Measurements from ENCODE around the gene ENTPD2. TPM values are rescaled to one million over a fixed set of nuclear protein-coding genes. Genes with fewer than 3 reads are reported as not detected.
"Not testable (repeated sequence)": the region's sequence is repeated elsewhere in the genome, so short reads cannot be mapped to it uniquely, and the experiment has no call there.

Gene ENTPD2
- total and polyA plus RNA-seq, 5 donors, result 0.92 to 2.9 (median 1.6) TPM

- Histone ChIP-seq H3K4me3 (ENCODE audit: low read length) (no peak overlapping the region), H3K27me3 (ENCODE audit: control insufficient read depth, insufficient read depth) (no peaks in the 10 kb centered on the region), H3K4me1 (ENCODE audit: control insufficient read depth, insufficient read depth, low read length) (no peaks in the 10 kb centered on the region), H3K9me3 (ENCODE audit: control insufficient read depth, low read length) (no peaks in the 10 kb centered on the region), H3K27ac (ENCODE audit: low read length) (no peak overlapping the region)
- DNase-seq (no peak), ATAC-seq (no peak)
- WGBS, result 94% methylated on average over 49 of the region's 49 CpGs
- intact Hi-C loops (cut with DNase I), result no loop called here
Observed at GRCh38 chr9:137009938-137010732, 43.7 kb downstream of the ENTPD2 start.

DNA sequence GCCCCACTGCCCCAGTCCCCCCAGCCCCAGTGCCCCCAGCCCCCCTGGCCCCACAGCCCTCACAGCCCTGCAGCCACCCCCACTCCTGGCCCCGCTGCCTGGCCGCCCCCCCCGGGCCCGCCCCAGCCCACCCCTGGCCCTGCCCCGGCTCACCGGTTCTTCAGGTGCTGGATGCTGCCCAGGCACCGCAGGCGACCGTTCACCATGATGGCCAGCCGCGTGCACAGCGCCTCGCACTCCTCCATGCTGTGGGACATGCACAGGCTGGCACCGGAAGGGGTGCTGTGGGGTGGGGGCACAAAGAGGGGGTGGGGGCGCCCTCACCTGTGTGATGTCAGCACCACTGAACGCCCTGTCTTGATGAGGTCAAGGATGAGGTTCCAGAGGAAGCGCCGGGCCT, 44.6 kb downstream of the ENTPD2 start:
- Histone ChIP-seq H3K27ac (ENCODE audit: low read length) (no peak overlapping the region), H3K4me1 (ENCODE audit: control insufficient read depth, insufficient read depth, low read length) (no peaks in the 10 kb centered on the region), H3K4me3 (ENCODE audit: low read length) (no peak overlapping the region), H3K9me3 (ENCODE audit: control insufficient read depth, low read length) (no peaks in the 10 kb centered on the region), H3K27me3 (ENCODE audit: control insufficient read depth, insufficient read depth) (no peaks in the 10 kb centered on the region)
- ATAC-seq, result no peak
- no peak for DNase-seq
- intact Hi-C loops (cut with DNase I), result no loop called here
- 93% methylated on average over 18 of the region's 18 CpGs for WGBS

GRCh38 chr9:137008312-137008711, 45.5 kb downstream of the ENTPD2 start:
- WGBS, result 81% methylated on average over 22 of the region's 22 CpGs

DNA sequence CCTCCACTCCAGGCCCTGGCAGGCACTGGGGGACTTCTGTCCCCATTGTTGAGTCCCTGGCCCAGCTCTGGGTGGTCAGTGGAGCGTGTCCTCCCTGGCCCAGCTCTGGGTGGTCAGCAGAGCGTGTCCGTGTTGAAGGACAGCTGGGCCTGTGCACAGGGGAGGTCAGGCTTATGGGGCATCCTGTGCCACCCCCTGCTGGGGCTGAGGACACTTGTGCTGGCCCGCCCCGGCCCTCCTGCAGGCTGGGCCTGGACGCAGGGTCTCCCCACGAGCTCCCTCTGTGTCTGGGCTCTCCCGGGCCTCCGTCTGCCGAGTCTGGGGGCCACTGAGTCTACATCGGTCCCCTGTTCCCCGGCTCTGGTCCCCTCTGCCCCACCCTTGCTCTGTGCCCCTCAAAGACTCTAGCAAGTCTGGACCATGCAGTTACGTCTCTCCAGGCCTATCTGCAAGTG, 46.0 kb downstream of the ENTPD2 start:
- intact Hi-C loops (cut with DNase I), result no loop called here
- Histone ChIP-seq H3K27me3 (ENCODE audit: control insufficient read depth, insufficient read depth) (no peaks in the 10 kb centered on the region), H3K4me1 (ENCODE audit: control insufficient read depth, insufficient read depth, low read length) (no peaks in the 10 kb centered on the region), H3K4me3 (ENCODE audit: low read length) (no peak overlapping the region), H3K9me3 (ENCODE audit: control insufficient read depth, low read length) (no peaks in the 10 kb centered on the region), H3K27ac (ENCODE audit: low read length) (no peak overlapping the region)
- 89% methylated on average over 13 of the region's 13 CpGs for WGBS
- ATAC-seq, result peak in 1 of 2 donors; percentile 4
- no peak for DNase-seq

More at GRCh38 chr9:137008312-137008711, 45.5 kb downstream of the ENTPD2 start:
- no peak overlapping the region for H3K4me3 ChIP-seq (ENCODE audit: low read length)
- ATAC-seq (peak in 1 of 2 donors; percentile 4), DNase-seq (no peak)
- no peaks in the 10 kb centered on the region for H3K9me3 ChIP-seq (ENCODE audit: control insufficient read depth, low read length)
- H3K27ac ChIP-seq (ENCODE audit: low read length), result no peak overlapping the region
- H3K27me3 ChIP-seq (ENCODE audit: control insufficient read depth, insufficient read depth), result no peaks in the 10 kb centered on the region
- intact Hi-C loops (cut with DNase I), result no loop called here
- H3K4me1 ChIP-seq (ENCODE audit: control insufficient read depth, insufficient read depth, low read length), result no peaks in the 10 kb centered on the region

- WGBS, result 78% methylated on average over 30 of the region's 30 CpGs
- Histone ChIP-seq H3K4me3 (ENCODE audit: low read length) (no peak overlapping the region), H3K27ac (ENCODE audit: low read length) (no peak overlapping the region), H3K9me3 (ENCODE audit: control insufficient read depth, low read length) (no peaks in the 10 kb centered on the region), H3K27me3 (ENCODE audit: control insufficient read depth, insufficient read depth) (no peaks in the 10 kb centered on the region), H3K4me1 (ENCODE audit: control insufficient read depth, insufficient read depth, low read length) (no peaks in the 10 kb centered on the region)
- DNase-seq (peak in 1 of 3 donors; percentile 71), ATAC-seq (no peak)
- intact Hi-C loops (cut with DNase I), result no loop called here
Observed at GRCh38 chr9:137007108-137007815, 46.6 kb downstream of the ENTPD2 start.

DNA sequence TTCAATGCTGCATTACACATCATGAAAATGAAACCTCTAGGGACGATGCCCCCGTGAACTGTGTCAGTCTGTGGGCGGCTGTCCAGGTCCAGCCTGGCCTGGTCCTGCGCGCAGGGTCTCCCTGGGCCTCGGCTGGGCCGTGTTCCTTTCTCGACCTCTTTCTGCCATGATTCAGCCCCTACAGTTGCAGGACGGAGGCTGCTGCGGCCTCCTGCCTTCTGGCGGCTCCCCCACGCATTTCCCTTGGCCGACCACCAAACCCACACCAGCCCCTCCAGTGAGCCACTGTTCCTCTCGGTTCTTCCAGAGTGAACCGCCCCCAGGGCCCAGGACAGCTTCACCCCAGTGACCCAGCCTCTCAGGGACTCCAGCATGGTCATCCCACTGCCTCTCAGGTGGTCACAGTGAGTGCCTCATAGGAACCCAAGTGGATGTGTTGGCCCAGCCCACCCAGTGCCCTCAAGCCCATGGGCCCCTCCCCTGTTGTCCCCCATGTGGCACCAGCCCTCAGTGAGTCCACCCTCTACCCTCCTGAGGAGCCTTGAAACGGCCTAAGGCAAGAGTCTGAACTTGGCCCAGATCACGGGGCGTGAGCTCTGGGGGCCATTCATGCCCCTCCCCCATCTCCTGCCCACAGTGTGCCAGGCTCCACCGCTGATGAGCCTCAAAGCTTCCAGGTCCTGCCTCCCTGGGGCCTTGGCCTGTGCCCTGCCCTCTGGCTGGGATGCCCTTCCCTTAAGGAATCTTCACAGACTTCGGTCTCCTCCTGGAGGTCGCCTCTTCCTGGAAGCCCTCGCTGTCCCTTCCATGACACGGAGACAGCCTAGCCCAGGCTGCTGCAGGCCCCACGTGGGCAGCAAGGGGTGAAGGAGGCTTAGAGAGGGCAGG, 47.5 kb downstream of the ENTPD2 start:
- Histone ChIP-seq H3K27ac (ENCODE audit: low read length) (no peak overlapping the region), H3K27me3 (ENCODE audit: control insufficient read depth, insufficient read depth) (no peaks in the 10 kb centered on the region), H3K9me3 (ENCODE audit: control insufficient read depth, low read length) (no peaks in the 10 kb centered on the region), H3K4me1 (ENCODE audit: control insufficient read depth, insufficient read depth, low read length) (no peaks in the 10 kb centered on the region), H3K4me3 (ENCODE audit: low read length) (no peak overlapping the region)
- DNase-seq, result peak in 1 of 3 donors; percentile 61
- WGBS, result 59% methylated on average over 24 of the region's 24 CpGs
- peak in 1 of 2 donors; percentile 17 for ATAC-seq
- intact Hi-C loops (cut with DNase I), result no loop called here

- 42% methylated on average over 17 of the region's 17 CpGs for WGBS
- intact Hi-C loops (cut with DNase I); ATAC-seq; H3K9me3 ChIP-seq (ENCODE audit: control insufficient read depth, low read length); DNase-seq; H3K27ac ChIP-seq (ENCODE audit: low read length); H3K4me1 ChIP-seq (ENCODE audit: control insufficient read depth, insufficient read depth, low read length); H3K4me3 ChIP-seq (ENCODE audit: low read length); H3K27me3 ChIP-seq (ENCODE audit: control insufficient read depth, insufficient read depth): not testable (repeated sequence)
Observed at GRCh38 chr9:137004285-137004684, 49.6 kb downstream of the ENTPD2 start.

DNA sequence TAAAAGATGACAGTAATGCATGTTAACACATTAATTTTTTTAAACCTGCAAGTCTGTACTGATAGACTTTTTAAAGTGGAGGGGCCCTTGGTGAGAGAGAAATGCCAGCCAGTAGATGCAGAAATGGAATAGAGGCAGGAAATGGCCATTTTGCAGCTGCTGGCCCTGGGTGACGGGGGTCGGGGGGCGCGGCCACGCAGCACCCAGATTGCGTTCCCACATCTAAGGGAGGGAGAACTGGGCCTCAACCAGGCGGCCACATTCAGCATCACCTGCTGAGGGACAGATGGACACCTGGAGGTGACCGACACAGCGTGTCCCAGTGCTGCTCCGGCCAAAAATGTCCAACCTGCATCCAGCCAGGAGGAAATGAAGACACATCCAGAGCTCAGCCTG, 51.2 kb downstream of the ENTPD2 start:
- Histone ChIP-seq H3K9me3 (ENCODE audit: control insufficient read depth, low read length) (no peaks in the 10 kb centered on the region), H3K27me3 (ENCODE audit: control insufficient read depth, insufficient read depth) (no peaks in the 10 kb centered on the region), H3K4me3 (ENCODE audit: low read length) (no peak overlapping the region), H3K4me1 (ENCODE audit: control insufficient read depth, insufficient read depth, low read length) (no peaks in the 10 kb centered on the region), H3K27ac (ENCODE audit: low read length) (no peak overlapping the region)
- no peak for DNase-seq
- WGBS, result 87% methylated on average over 10 of the region's 10 CpGs
- intact Hi-C loops (cut with DNase I), result no loop called here
- no peak for ATAC-seq

DNA sequence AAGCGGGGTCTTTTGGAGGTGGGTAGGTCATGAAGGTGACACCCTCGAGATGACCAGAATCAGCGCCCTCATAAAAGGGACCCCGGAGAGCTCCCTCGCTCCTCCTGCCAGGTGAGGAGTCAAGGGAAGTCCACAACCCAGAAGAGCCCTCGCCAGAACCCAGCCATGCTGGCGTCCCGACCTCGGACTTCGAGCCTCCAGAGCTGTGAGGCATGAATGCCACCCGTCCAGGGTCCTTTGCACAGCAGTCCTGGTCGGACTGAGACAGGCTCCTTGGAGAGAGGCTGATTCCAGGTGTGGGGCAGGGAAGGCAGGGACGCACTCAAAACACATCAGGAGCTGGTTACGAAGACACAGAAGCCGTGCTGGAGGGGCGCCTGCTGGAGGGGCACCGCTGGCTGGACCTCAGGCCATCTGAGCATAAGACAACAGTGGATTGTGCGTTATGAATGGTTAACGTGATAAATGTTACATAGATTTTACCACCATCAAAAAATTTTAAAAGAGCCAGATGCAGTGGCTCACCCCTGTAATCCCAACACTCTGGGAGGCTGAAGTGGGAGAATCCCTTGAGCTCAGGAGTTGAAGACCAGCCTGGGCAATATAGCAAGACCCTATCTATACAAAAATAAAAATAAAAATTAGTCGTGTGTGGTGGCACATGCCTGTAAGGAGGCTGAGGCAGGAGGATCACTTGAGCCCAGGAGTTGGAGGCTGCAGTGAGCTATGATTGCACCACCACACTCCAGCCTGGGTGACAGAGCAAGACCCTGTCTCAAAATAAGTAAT, 51.8 kb downstream of the ENTPD2 start:
- intact Hi-C loops (cut with DNase I), result no loop called here
- Histone ChIP-seq H3K27ac (ENCODE audit: low read length) (no peak overlapping the region), H3K9me3 (ENCODE audit: control insufficient read depth, low read length) (no peaks in the 10 kb centered on the region), H3K4me1 (ENCODE audit: control insufficient read depth, insufficient read depth, low read length) (no peaks in the 10 kb centered on the region), H3K4me3 (ENCODE audit: low read length) (no peak overlapping the region), H3K27me3 (ENCODE audit: control insufficient read depth, insufficient read depth) (no peaks in the 10 kb centered on the region)
- DNase-seq, result no peak
- ATAC-seq, result no peak
- WGBS, result 86% methylated on average over 20 of the region's 20 CpGs

- H3K4me1 ChIP-seq (ENCODE audit: control insufficient read depth, insufficient read depth, low read length), result no peaks in the 10 kb centered on the region
- no peaks in the 10 kb centered on the region for H3K27me3 ChIP-seq (ENCODE audit: control insufficient read depth, insufficient read depth)
- H3K27ac ChIP-seq (ENCODE audit: low read length), result no peak overlapping the region
- H3K4me3 ChIP-seq (ENCODE audit: low read length), result no peak overlapping the region
- ATAC-seq, result no peak
- intact Hi-C loops (cut with DNase I), result no loop called here
- no peak for DNase-seq
- no peaks in the 10 kb centered on the region for H3K9me3 ChIP-seq (ENCODE audit: control insufficient read depth, low read length)
- WGBS, result 71% methylated on average over 10 of the region's 10 CpGs
Observed at GRCh38 chr9:137000177-137000930, 53.5 kb downstream of the ENTPD2 start.

Measured in right cardiac atrium (tissue), 5 donors.